Spleen (tissue), 11 donors: ENCODE measurements around the gene WDR1. TPM values are rescaled to one million over a fixed set of nuclear protein-coding genes. Genes with fewer than 3 reads are reported as not detected.

ENCODE experiments used
- DNase-seq: peaks from one replicate; pipeline ENCODE4 v3.0.0-alpha.2; 2020
- H3K27ac ChIP-seq, 8 donors: fragments of 200-600 bp; sonication (generic) in 7 of 8; 1 replicate in 4 of 8; 2 replicates in 4 of 8; pipeline versions ENCODE4 v1.5.0 to v1.8.0; 2016 to 2021; ENCODE audit warnings: inconsistent platforms in 4 of 8, mild to moderate bottlenecking in 4 of 8, moderate library complexity in 1 of 8
- H3K27me3 ChIP-seq, 7 donors: fragments of 200-600 bp; sonication (generic) in 6 of 7; replicated peaks in 1 of 7; 1 replicate in 4 of 7; 2 replicates in 3 of 7; pipeline versions ENCODE4 v1.5.0 to v1.8.0; 2016 to 2021; ENCODE audit warnings: inconsistent platforms in 3 of 7, mild to moderate bottlenecking in 1 of 7
- H3K36me3 ChIP-seq, 6 donors: fragments of 200-600 bp; sonication (generic) in 5 of 6; 1 replicate in 4 of 6; 2 replicates in 2 of 6; pipeline versions ENCODE4 v1.5.0 to v1.8.0; 2016 to 2021; ENCODE audit warnings: inconsistent platforms in 2 of 6
- H3K4me1 ChIP-seq, 6 donors: fragments of 200-600 bp; sonication (generic) in 5 of 6; 1 replicate in 3 of 6; 2 replicates in 3 of 6; pipeline versions ENCODE4 v1.5.0 to v1.8.0; 2016 to 2021; ENCODE audit warnings: inconsistent platforms in 3 of 6
- H3K4me3 ChIP-seq, 8 donors: fragments of 200-600 bp; sonication (generic) in 7 of 8; 1 replicate in 4 of 8; 2 replicates in 4 of 8; pipeline versions ENCODE4 v1.5.0 to v1.8.0; 2016 to 2021; ENCODE audit warnings: inconsistent platforms in 4 of 8, mild to moderate bottlenecking in 4 of 8, moderate library complexity in 2 of 8
- H3K9me3 ChIP-seq, 8 donors: fragments of 200-600 bp; sonication (generic) in 7 of 8; 1 replicate in 4 of 8; 2 replicates in 4 of 8; pipeline versions ENCODE4 v1.5.0 to v1.8.0; 2016 to 2021; ENCODE audit warnings: inconsistent platforms in 4 of 8
- POLR2A ChIP-seq, 3 donors: fragments of 450-650 bp; IDR thresholded peaks; one replicate each; pipeline ENCODE4 v1.5.1; 2017; ENCODE audit warnings: antibody characterized with exemption in 3 of 3, mild to moderate bottlenecking in 1 of 3
- POLR2AphosphoS5 ChIP-seq, 3 donors: sonication (generic); formaldehyde crosslinking; IDR thresholded peaks; one replicate each; pipeline ENCODE4 v1.5.1; 2017; ENCODE audit warnings: antibody characterized with exemption in 3 of 3
- WGBS, 5 donors: extraction: QIAGEN DNeasy Blood & Tissue Kit in 3 of 5; methylation state at CpG; one replicate each; pipeline versions ENCODE4 v1.1.5 to v1.1.7; 2013 to 2018; 5-methylcytosine and 5-hydroxymethylcytosine counted together
- intact Hi-C: fragments of 100-400 bp; cut with DNase I; formaldehyde crosslinking; loops from one replicate; pipeline ENCODE4 v1.15.0; 2023; ENCODE audit warnings: low total_unique reads
- polyA plus RNA-seq, 3 donors: library from polyadenylated mRNA; stranded (reverse); fragments of 200-250 nt; gene quantifications; one replicate each; pipeline ENCODE4 v1.2.1, GENCODE V29; 2013
- total RNA-seq, 7 donors: library from RNA; depleted of rRNA in 3 of 7; stranded (reverse); fragments of >200 nt in 3 of 7; fragmentation: NEBNext Ultra II Directional in 4 of 7; extraction: Animal tissue kit (Norgen Biotek cat#: 25700) in 4 of 7; gene quantifications; one replicate each; pipeline versions ENCODE4 v1.1.0 to v1.2.1, GENCODE V29; 2016 to 2021
- TF ChIP-seq, protein P1 (sequence below), 11 experiments: fragments of 200-600 bp in 7 of 11; fragments of 450-650 bp in 4 of 11; sonication (generic) in 4 of 11; IDR thresholded peaks in 8 of 11; conservative IDR thresholded peaks in 3 of 11; 1 replicate in 7 of 11; 2 replicates in 4 of 11; pipeline versions ENCODE4 v1.4.0 to v1.8.0; 2016 to 2021; ENCODE audit warnings: antibody characterized with exemption in 11 of 11, inconsistent platforms in 4 of 11, mild to moderate bottlenecking in 1 of 11
- donor health status: healthy with polysubstance abuse.
- donor health status: DM: no; HTN: no; CAD: no; lungs with moderate emphysema.
- donor health status: DM: no; HTN: no; CAD: no.
- donor health status: Bipolar disorder and iron deficiency.
- donor health status: healthy.
- donor health status: DM: no; HTN: no; CAD: no.
- donor health status: DM: yes; HTN: yes; CAD: no.

Gene WDR1
- total and polyA plus RNA-seq, 10 donors: 56.6 to 377 (median 147) TPM

DNA sequence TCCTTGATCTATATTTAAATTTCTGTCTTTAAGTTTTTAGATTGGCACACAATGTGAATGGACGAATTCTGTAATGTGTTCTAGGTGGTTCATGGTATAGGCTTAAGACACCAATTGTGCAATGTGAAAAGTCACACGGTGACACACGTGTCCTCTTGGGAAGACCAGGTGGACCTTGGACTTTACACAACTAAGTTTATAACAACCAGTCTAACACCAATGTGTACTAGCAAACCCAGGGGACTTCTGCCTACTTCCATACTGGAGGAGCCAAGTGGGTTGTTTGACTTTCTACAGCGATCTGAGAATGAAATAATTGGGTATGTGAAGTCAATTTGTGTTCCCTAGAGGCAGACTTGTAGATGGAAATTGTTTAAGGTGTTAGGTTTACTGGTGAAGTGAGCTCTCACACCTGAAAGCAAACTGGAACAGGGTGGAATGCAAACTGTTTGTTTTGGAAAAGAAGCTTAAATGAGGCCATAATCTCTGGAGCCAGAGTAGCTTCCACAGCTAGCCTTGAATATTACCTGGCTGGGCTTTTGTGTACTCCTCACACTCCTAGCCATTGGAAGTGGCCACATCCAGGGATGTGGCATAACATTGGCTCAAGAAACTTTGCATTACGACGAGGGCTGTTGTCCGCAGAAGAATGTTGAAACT, 45.9 kb upstream of the WDR1 start:
- Histone ChIP-seq H3K27me3 (peaks cover 0 to 12% (median 0%) of the 10 kb centered on the region in 7 donors), H3K9me3 (no peaks in the 10 kb centered on the region), H3K4me3 (no peak overlapping the region), H3K36me3 (no peaks in the 10 kb centered on the region), H3K4me1 (peaks cover 0 to 5% (median 0%) of the 10 kb centered on the region in 6 donors), H3K27ac (no peak overlapping the region)
- 76 to 94% (median 83%) methylated on average over 7 of the region's 7 CpGs for WGBS, 5 donors
- TF ChIP-seq POLR2AphosphoS5 (IDR thresholded peaks at IDR 0.05) (no peak), POLR2A (IDR thresholded peaks at IDR 0.05) (no peak)
- TF ChIP-seq, protein P1, sequence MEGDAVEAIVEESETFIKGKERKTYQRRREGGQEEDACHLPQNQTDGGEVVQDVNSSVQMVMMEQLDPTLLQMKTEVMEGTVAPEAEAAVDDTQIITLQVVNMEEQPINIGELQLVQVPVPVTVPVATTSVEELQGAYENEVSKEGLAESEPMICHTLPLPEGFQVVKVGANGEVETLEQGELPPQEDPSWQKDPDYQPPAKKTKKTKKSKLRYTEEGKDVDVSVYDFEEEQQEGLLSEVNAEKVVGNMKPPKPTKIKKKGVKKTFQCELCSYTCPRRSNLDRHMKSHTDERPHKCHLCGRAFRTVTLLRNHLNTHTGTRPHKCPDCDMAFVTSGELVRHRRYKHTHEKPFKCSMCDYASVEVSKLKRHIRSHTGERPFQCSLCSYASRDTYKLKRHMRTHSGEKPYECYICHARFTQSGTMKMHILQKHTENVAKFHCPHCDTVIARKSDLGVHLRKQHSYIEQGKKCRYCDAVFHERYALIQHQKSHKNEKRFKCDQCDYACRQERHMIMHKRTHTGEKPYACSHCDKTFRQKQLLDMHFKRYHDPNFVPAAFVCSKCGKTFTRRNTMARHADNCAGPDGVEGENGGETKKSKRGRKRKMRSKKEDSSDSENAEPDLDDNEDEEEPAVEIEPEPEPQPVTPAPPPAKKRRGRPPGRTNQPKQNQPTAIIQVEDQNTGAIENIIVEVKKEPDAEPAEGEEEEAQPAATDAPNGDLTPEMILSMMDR (IDR thresholded peaks at IDR 0.05 in 8 of 11, conservative IDR thresholded peaks at IDR 0.05 in 3 of 11): no peak
- intact Hi-C loops: loop anchor here (5.0 kb wide), 1 partner anchor 375 kb away; no protein-coding TSS in a partner anchor
- DNase-seq: no peak

DNA sequence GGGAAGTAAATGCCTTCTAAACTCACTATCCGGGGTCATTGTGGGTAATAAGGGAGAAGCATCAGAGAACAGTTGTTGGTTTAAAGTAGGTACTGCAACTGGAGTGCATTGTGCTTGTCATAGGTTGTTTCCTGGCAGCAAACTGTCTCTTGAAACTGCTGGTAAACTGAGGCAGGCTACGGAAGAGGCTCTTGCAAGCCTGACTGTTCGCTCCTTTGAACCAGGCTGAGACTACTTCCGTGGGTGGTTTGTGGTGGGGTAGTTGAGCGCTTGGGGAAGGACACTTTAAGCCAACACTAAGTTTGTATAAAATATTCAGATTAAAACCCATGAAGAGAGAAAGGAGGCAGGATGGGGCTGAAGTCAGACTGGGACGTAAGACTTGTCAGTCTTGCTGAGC, 45.2 kb upstream of the WDR1 start:
- Histone ChIP-seq H3K27ac (peak overlapping the region in 2 of 8 donors; percentile 42 to 47), H3K27me3 (peaks cover 0 to 12% (median 0%) of the 10 kb centered on the region in 7 donors), H3K4me3 (no peak overlapping the region), H3K9me3 (no peaks in the 10 kb centered on the region), H3K4me1 (peaks cover 0 to 8% (median 0%) of the 10 kb centered on the region in 6 donors), H3K36me3 (no peaks in the 10 kb centered on the region)
- TF ChIP-seq, protein P1 (IDR thresholded peaks at IDR 0.05 in 8 of 11, conservative IDR thresholded peaks at IDR 0.05 in 3 of 11): peak in 1 of 11 experiments; percentile 13
- TF ChIP-seq POLR2A (IDR thresholded peaks at IDR 0.05): no peak
- WGBS, 5 donors: 66 to 82% (median 78%) methylated on average over 6 of the region's 6 CpGs
- no peak for DNase-seq
- intact Hi-C loops: loop anchor here (5.0 kb wide), 1 partner anchor 375 kb away; no protein-coding TSS in a partner anchor

DNA sequence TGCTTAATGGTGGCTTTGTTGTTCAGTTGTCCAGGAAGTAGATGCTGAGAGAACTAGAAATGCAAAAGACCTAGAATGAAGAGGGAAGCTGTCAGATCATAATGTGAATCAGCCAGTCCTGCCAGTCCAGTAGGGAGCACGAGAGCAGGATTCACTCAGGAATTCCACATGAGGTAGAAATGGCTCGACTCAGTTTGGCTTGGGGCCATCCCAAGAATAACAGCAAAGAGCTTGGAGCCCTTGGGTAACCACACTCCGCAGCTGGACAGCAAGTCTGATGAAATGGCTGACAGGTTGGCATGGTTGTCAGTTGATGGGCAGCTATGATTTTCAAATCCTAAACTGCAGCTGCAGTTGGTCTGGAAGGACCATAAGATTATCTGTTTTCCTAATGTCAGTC, 44.5 kb upstream of the WDR1 start:
- Histone ChIP-seq H3K36me3 (no peaks in the 10 kb centered on the region), H3K4me1 (peaks cover 0 to 8% (median 0%) of the 10 kb centered on the region in 6 donors), H3K27me3 (peaks cover 0 to 14% (median 0%) of the 10 kb centered on the region in 7 donors), H3K9me3 (no peaks in the 10 kb centered on the region), H3K27ac (peak overlapping the region in 2 of 8 donors; percentile 42 to 47), H3K4me3 (no peak overlapping the region)
- TF ChIP-seq POLR2A (IDR thresholded peaks at IDR 0.05) (no peak), POLR2AphosphoS5 (IDR thresholded peaks at IDR 0.05) (no peak)
- TF ChIP-seq, protein P1 (IDR thresholded peaks at IDR 0.05 in 8 of 11, conservative IDR thresholded peaks at IDR 0.05 in 3 of 11): no peak
- intact Hi-C loops: loop anchor here (5.0 kb wide), 1 partner anchor 376 kb away; no protein-coding TSS in a partner anchor
- 41 to 63% (median 50%) methylated on average over 3 of the region's 3 CpGs for WGBS, 5 donors
- DNase-seq: no peak

DNA sequence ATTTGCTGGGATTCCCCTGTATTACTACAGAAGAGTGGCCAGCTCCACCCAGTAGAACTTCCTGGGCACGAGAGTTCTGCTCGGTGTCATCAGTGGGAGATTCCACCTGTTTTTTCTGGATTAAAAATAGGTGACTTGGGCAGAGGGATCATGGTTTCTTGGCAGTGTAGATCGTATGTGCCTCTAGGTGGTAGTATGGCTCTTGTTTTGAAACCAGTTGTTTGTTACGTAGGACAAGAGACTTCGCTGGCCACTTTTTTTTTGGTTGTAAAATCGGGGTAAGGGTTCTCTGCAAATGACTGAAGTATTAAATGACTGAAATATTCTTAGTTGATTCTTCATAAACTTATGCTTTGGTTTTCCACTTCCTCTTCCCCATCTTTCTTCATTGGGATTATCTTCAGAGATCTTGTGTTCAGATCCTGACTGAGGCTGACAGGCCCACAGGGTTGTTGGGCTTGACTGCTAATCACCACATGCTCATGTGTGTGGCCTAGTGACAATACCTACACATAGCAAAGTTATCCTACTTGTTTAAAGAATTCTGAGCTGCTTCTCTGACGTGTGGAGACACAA, 43.8 kb upstream of the WDR1 start:
- no peak overlapping the region for H3K4me3 ChIP-seq
- no peak for DNase-seq
- H3K27me3 ChIP-seq: peaks cover 0 to 22% (median 0%) of the 10 kb centered on the region in 7 donors
- intact Hi-C loops: loop anchor here (5.0 kb wide), 1 partner anchor 377 kb away; no protein-coding TSS in a partner anchor
- H3K9me3 ChIP-seq: no peaks in the 10 kb centered on the region
- no peak for TF ChIP-seq POLR2AphosphoS5 (IDR thresholded peaks at IDR 0.05)
- TF ChIP-seq, protein P1 (IDR thresholded peaks at IDR 0.05 in 8 of 11, conservative IDR thresholded peaks at IDR 0.05 in 3 of 11): peak in 1 of 11 experiments; percentile 20
- no peak for TF ChIP-seq POLR2A (IDR thresholded peaks at IDR 0.05)
- peaks cover 0 to 8% (median 0%) of the 10 kb centered on the region in 6 donors for H3K4me1 ChIP-seq
- WGBS, 5 donors: 49 to 68% (median 59%) methylated on average over 7 of the region's 7 CpGs
- no peaks in the 10 kb centered on the region for H3K36me3 ChIP-seq
- no peak overlapping the region for H3K27ac ChIP-seq
